ENCODE data around the gene HLA-DPA1. TPM values are rescaled to one million over a fixed set of nuclear protein-coding genes. Genes with fewer than 3 reads are reported as not detected.
A peak's percentile ranks its signal among the peaks of the same experiment; 100 is the strongest.

The HLA-DPA1 gene
- total and polyA plus RNA-seq, 2 donors (not counting 1 experiment from before 2014, with no cell fraction given) = 702 to 2,256 TPM

GRCh38 chr6:33014841-33015634 is 58.4 kb downstream of the HLA-DPA1 start:
- CTCF ChIA-PET = interaction anchor here (0.6 to 17.0 kb wide), 37 partner anchors 12 to 887 kb away, joined by 3 to 576 read pairs (median 4); partner anchors contain the start of genes ATF6B, HLA-DMA, HLA-DPA1 and HLA-DPB1

More at GRCh38 chr6:33014841-33015634, 58.4 kb downstream of the HLA-DPA1 start:
- Mint-ChIP-seq H3K4me3 (peak overlapping the region; percentile 69), H3K9me3 (ENCODE audit: insufficient read depth) (no peaks in the 10 kb centered on the region), H3K27me3 (no peaks in the 10 kb centered on the region), H3K27ac (peak overlapping the region; percentile 90), H3K4me1 (peaks cover 70% of the 10 kb centered on the region)
- peak overlapping the region; percentile 23 for H3K9ac ChIP-seq (ENCODE audit: low read length)
- WGBS (ENCODE audit: insufficient coverage) = 25% methylated on average over 4 of the region's 6 CpGs
- peak overlapping the region in 2 of 5 experiments; percentile 16 to 40 for H3K4me3 ChIP-seq (ENCODE audit: control extremely low read depth in 1 of 5, extremely low read depth in 1 of 5, insufficient read depth in 1 of 5, low read depth in 2 of 5, low read length in 4 of 5)
- H3K4me2 ChIP-seq (replicated peaks; ENCODE audit: low read depth, low read length, poor library complexity, severe bottlenecking) = peak overlapping the region; percentile 54
- H3K4me1 ChIP-seq (ENCODE audit: control insufficient read depth in 2 of 2, insufficient read depth in 2 of 2, low read length in 2 of 2) = peaks cover 51 to 57% of the 10 kb centered on the region in 2 donors
- no peaks in the 10 kb centered on the region for H3K36me3 ChIP-seq (replicated peaks in 1 of 2; ENCODE audit: control extremely low read depth in 1 of 2, control insufficient read depth in 1 of 2, extremely low read depth in 1 of 2, insufficient read depth in 2 of 2, low read length in 1 of 2)
- ATAC-seq (ENCODE audit: low read depth) (peak; percentile 34), DNase-seq (peak; percentile 92)
- H3K27me3 ChIP-seq (replicated peaks in 1 of 4; ENCODE audit: control extremely low read depth in 1 of 4, control insufficient read depth in 3 of 4, insufficient read depth in 4 of 4, low read length in 3 of 4) = no peaks in the 10 kb centered on the region
- no peaks in the 10 kb centered on the region for H3K9me3 ChIP-seq (ENCODE audit: control extremely low read depth in 1 of 3, control insufficient read depth in 2 of 3, insufficient read depth in 1 of 3, low read length in 2 of 3)
- H4K20me1 ChIP-seq (ENCODE audit: control insufficient read depth, insufficient read depth, low read length, poor library complexity, severe bottlenecking) = no peaks in the 10 kb centered on the region
- intact Hi-C loops (cut with micrococcal nuclease) = loop anchor here (1.0 to 2.0 kb wide), 6 partner anchors 14 to 133 kb away; no protein-coding TSS in a partner anchor
- H3K79me2 ChIP-seq (ENCODE audit: control insufficient read depth, insufficient read depth, low read length) = peaks cover 48% of the 10 kb centered on the region
- peak overlapping the region; percentile 2 to 100 for H3K27ac ChIP-seq (ENCODE audit: low read length in 2 of 2)
- no peak for TF ChIP-seq EZH2 (IDR thresholded peaks at IDR 0.05; ENCODE audit: borderline replicate concordance, insufficient read depth, low read depth, low read length, poor library complexity, severe bottlenecking)
- TF ChIP-seq, protein P1, sequence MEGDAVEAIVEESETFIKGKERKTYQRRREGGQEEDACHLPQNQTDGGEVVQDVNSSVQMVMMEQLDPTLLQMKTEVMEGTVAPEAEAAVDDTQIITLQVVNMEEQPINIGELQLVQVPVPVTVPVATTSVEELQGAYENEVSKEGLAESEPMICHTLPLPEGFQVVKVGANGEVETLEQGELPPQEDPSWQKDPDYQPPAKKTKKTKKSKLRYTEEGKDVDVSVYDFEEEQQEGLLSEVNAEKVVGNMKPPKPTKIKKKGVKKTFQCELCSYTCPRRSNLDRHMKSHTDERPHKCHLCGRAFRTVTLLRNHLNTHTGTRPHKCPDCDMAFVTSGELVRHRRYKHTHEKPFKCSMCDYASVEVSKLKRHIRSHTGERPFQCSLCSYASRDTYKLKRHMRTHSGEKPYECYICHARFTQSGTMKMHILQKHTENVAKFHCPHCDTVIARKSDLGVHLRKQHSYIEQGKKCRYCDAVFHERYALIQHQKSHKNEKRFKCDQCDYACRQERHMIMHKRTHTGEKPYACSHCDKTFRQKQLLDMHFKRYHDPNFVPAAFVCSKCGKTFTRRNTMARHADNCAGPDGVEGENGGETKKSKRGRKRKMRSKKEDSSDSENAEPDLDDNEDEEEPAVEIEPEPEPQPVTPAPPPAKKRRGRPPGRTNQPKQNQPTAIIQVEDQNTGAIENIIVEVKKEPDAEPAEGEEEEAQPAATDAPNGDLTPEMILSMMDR (IDR thresholded peaks at IDR 0.05) = peak; percentile 85
- H2AFZ ChIP-seq (ENCODE audit: insufficient read depth, low read depth, low read length, poor library complexity, severe bottlenecking) = no peak overlapping the region
- POLR2A ChIA-PET = interaction anchor here (0.6 to 9.6 kb wide), 11 partner anchors 14 to 111 kb away, joined by 3 to 166 read pairs (median 5); partner anchors contain the start of genes HLA-DPA1 and HLA-DPB1

Other genes starting within 250 kb of the HLA-DPA1 start
- gene TAP2, start 234.9 kb downstream of the HLA-DPA1 start, total RNA-seq = 126 and 135 TPM in 2 replicates
- 66.1 and 81.2 TPM in 2 replicates for gene TAP2, start 234.9 kb downstream of the HLA-DPA1 start, polyA plus RNA-seq
- gene PSMB8, start 229.6 kb downstream of the HLA-DPA1 start, total RNA-seq = 127 and 129 TPM in 2 replicates
- 256 and 257 TPM in 2 replicates for gene PSMB8, start 229.6 kb downstream of the HLA-DPA1 start, polyA plus RNA-seq
- gene TAP1, start 219.9 kb downstream of the HLA-DPA1 start, total RNA-seq = 126 and 131 TPM in 2 replicates
- 162 and 184 TPM in 2 replicates for gene TAP1, start 219.9 kb downstream of the HLA-DPA1 start, polyA plus RNA-seq
- gene PSMB9, start 219.5 kb downstream of the HLA-DPA1 start, total RNA-seq = 174 and 181 TPM in 2 replicates
- gene PSMB9, start 219.5 kb downstream of the HLA-DPA1 start, polyA plus RNA-seq = 190 and 242 TPM in 2 replicates
- gene HLA-DMB, start 132.6 kb downstream of the HLA-DPA1 start, total RNA-seq = 587 and 593 TPM in 2 replicates
- gene HLA-DMB, start 132.6 kb downstream of the HLA-DPA1 start, polyA plus RNA-seq = 655 and 656 TPM in 2 replicates
- gene HLA-DMA, start 120.6 kb downstream of the HLA-DPA1 start, total RNA-seq = 554 and 558 TPM in 2 replicates
- gene HLA-DMA, start 120.6 kb downstream of the HLA-DPA1 start, polyA plus RNA-seq = 925 and 1,129 TPM in 2 replicates
- 448 and 474 TPM in 2 replicates for gene BRD2, start 105.1 kb downstream of the HLA-DPA1 start, total RNA-seq
- 620 and 721 TPM in 2 replicates for gene BRD2, start 105.1 kb downstream of the HLA-DPA1 start, polyA plus RNA-seq
- gene HLA-DOA, start 64.1 kb downstream of the HLA-DPA1 start, total RNA-seq = 209 TPM in 2 replicates
- 191 and 338 TPM in 2 replicates for gene HLA-DOA, start 64.1 kb downstream of the HLA-DPA1 start, polyA plus RNA-seq
- gene HLA-DPB1, start 2.3 kb upstream of the HLA-DPA1 start, total RNA-seq = 1,068 and 1,104 TPM in 2 replicates
- gene HLA-DPB1, start 2.3 kb upstream of the HLA-DPA1 start, polyA plus RNA-seq = 921 and 1,578 TPM in 2 replicates
- 0.39 and 0.66 TPM in 2 replicates for gene COL11A2, start 118.8 kb upstream of the HLA-DPA1 start, total RNA-seq
- gene COL11A2, start 118.8 kb upstream of the HLA-DPA1 start, polyA plus RNA-seq = 0.82 and 0.88 TPM in 2 replicates
- gene RXRB, start 127.0 kb upstream of the HLA-DPA1 start, total RNA-seq = 94.1 and 99.9 TPM in 2 replicates
- 82.3 and 88.3 TPM in 2 replicates for gene RXRB, start 127.0 kb upstream of the HLA-DPA1 start, polyA plus RNA-seq
- gene SLC39A7, start 127.2 kb upstream of the HLA-DPA1 start, total RNA-seq = 26.1 and 29.6 TPM in 2 replicates
- 18.7 and 22.2 TPM in 2 replicates for gene SLC39A7, start 127.2 kb upstream of the HLA-DPA1 start, polyA plus RNA-seq
- 10.8 and 12.9 TPM in 2 replicates for gene HSD17B8, start 131.0 kb upstream of the HLA-DPA1 start, total RNA-seq
- gene HSD17B8, start 131.0 kb upstream of the HLA-DPA1 start, polyA plus RNA-seq = 12.8 and 25.5 TPM in 2 replicates
- 43.4 and 44.2 TPM in 2 replicates for gene RING1, start 134.9 kb upstream of the HLA-DPA1 start, total RNA-seq
- 34.9 and 37.1 TPM in 2 replicates for gene RING1, start 134.9 kb upstream of the HLA-DPA1 start, polyA plus RNA-seq
- 100 and 108 TPM in 2 replicates for gene VPS52, start 198.2 kb upstream of the HLA-DPA1 start, total RNA-seq
- gene VPS52, start 198.2 kb upstream of the HLA-DPA1 start, polyA plus RNA-seq = 144 and 184 TPM in 2 replicates
- 3,593 and 3,830 TPM in 2 replicates for gene RPS18, start 198.4 kb upstream of the HLA-DPA1 start, total RNA-seq
- gene RPS18, start 198.4 kb upstream of the HLA-DPA1 start, polyA plus RNA-seq = 5,829 and 6,485 TPM in 2 replicates
- 44.1 and 46.0 TPM in 2 replicates for gene B3GALT4, start 203.5 kb upstream of the HLA-DPA1 start, total RNA-seq
- 4.6 and 10.2 TPM in 2 replicates for gene B3GALT4, start 203.5 kb upstream of the HLA-DPA1 start, polyA plus RNA-seq
- gene WDR46, start 215.6 kb upstream of the HLA-DPA1 start, total RNA-seq = 66.4 and 77.2 TPM in 2 replicates
- gene WDR46, start 215.6 kb upstream of the HLA-DPA1 start, polyA plus RNA-seq = 43.6 and 60.1 TPM in 2 replicates
- 44.7 and 51.1 TPM in 2 replicates for gene PFDN6, start 216.0 kb upstream of the HLA-DPA1 start, total RNA-seq
- gene PFDN6, start 216.0 kb upstream of the HLA-DPA1 start, polyA plus RNA-seq = 33.2 and 34.2 TPM in 2 replicates
- gene RGL2, start 225.3 kb upstream of the HLA-DPA1 start, total RNA-seq = 94.7 and 98.5 TPM in 2 replicates
- 133 and 161 TPM in 2 replicates for gene RGL2, start 225.3 kb upstream of the HLA-DPA1 start, polyA plus RNA-seq
- gene TAPBP, start 240.4 kb upstream of the HLA-DPA1 start, total RNA-seq = 288 and 302 TPM in 2 replicates
- gene TAPBP, start 240.4 kb upstream of the HLA-DPA1 start, polyA plus RNA-seq = 279 and 310 TPM in 2 replicates
- 39.7 and 44.4 TPM in 2 replicates for gene ZBTB22, start 244.1 kb upstream of the HLA-DPA1 start, total RNA-seq
- gene ZBTB22, start 244.1 kb upstream of the HLA-DPA1 start, polyA plus RNA-seq = 22.0 and 25.9 TPM in 2 replicates
- gene DAXX, start 249.3 kb upstream of the HLA-DPA1 start, total RNA-seq = 64.7 and 72.2 TPM in 2 replicates
- gene DAXX, start 249.3 kb upstream of the HLA-DPA1 start, polyA plus RNA-seq = 44.8 and 54.3 TPM in 2 replicates